C4-2B (cell line): Measurements from ENCODE around the gene ATP1B2.

Experiments
- H3K27ac ChIP-seq: fragments of 450-650 bp; 2 replicates; pipeline ENCODE4 v1.5.1; 2017
- ZFX ChIP-seq: fragments of 450-650 bp; IDR thresholded peaks from 2 replicates; pipeline ENCODE4 v1.6.1; 2017
- TF ChIP-seq, protein P1 (sequence below): fragments of 450-650 bp; conservative IDR thresholded peaks from 2 replicates; pipeline ENCODE4 v1.5.1; 2017; ENCODE audit warnings: mild to moderate bottlenecking

ATP1B2 gene

DNA sequence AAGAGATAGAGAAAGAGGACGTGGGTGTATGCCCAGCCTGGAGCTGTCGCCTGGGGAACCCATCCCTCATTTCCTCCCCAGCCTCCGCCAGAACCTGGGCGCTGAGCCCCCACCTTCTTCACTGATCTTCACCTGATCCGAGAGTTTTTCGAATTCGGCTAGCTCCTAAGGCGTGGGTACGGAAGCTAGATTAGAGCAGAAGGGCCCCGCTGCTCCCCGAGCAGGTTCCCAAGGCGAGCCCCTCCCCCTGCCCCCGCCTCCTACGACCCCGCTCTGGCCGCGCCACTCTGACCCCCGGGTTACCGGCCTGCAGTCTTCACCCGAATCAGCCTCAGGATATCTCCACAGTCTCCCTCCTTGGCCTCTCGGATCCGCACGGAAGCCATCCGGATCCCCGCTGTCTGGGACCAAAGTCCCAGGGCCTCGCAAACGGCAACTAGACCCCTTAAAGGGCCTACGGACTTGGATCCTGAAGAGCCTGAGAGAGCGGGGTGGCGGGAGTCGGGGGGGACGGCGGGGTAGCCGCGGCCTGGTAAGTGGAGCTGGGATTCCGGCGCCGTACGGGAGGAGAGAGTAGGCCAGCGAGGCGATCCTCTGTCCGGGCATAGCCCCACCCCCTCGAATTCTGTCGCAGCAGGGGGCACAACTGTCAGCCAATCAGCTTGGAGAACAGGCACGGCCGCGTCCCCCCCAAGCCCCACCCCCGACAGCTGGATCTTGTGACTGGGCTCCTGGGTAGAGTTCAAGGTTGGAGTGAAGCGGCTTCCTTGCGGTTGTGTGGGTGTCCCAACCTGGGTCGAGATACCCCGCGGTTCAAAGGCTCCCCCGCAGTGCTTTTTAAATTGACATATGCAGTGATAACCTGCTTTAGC is 23.2 kb upstream of the ATP1B2 start, which contains the start of gene SAT2:
SAT2 (minus strand) TSS at position 572 of the 872 bp plus-strand sequence; CDS start at position 386, 186 bp downstream.
- TF ChIP-seq ZFX: peak; percentile 89; the same call in 1 of the 2 replicates
- TF ChIP-seq, protein P1, sequence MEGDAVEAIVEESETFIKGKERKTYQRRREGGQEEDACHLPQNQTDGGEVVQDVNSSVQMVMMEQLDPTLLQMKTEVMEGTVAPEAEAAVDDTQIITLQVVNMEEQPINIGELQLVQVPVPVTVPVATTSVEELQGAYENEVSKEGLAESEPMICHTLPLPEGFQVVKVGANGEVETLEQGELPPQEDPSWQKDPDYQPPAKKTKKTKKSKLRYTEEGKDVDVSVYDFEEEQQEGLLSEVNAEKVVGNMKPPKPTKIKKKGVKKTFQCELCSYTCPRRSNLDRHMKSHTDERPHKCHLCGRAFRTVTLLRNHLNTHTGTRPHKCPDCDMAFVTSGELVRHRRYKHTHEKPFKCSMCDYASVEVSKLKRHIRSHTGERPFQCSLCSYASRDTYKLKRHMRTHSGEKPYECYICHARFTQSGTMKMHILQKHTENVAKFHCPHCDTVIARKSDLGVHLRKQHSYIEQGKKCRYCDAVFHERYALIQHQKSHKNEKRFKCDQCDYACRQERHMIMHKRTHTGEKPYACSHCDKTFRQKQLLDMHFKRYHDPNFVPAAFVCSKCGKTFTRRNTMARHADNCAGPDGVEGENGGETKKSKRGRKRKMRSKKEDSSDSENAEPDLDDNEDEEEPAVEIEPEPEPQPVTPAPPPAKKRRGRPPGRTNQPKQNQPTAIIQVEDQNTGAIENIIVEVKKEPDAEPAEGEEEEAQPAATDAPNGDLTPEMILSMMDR: no peak
- peak within 1 kb of the TSS; percentile 76 for H3K27ac ChIP-seq

DNA sequence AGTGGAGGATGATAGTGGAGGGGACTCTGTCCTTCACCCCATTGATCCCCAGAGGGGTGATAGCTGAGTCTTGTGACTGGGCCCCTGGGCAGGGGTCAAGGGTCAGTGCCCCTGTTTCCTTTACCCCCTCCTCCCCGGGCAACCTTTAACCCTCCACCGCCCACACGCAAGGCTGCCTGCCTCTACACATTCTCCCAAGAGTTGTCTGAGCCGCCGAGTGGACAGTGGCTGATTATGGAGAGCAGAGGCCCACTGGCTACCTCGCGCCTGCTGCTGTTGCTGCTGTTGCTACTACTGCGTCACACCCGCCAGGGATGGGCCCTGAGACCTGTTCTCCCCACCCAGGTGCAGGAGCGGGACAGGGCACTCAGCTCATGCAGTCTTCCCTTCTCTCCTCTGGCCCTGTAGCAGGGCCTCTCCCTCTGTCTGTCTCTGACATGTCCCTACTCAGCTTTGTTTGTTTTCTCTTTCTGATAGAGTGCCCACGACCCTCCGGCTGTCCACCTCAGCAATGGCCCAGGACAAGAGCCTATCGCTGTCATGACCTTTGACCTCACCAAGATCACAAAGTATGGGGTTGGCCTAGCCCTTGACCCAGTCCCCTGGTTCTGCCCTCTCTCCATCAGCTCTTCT is 20.7 kb upstream of the ATP1B2 start, which contains the start of gene SHBG:
SHBG (plus strand) TSS at position 197 of the 633 bp plus-strand sequence; CDS start at position 235, 38 bp downstream.
- H3K27ac ChIP-seq: no peak within 1 kb of the TSS
- no peak for TF ChIP-seq ZFX
- TF ChIP-seq, protein P1: no peak

DNA sequence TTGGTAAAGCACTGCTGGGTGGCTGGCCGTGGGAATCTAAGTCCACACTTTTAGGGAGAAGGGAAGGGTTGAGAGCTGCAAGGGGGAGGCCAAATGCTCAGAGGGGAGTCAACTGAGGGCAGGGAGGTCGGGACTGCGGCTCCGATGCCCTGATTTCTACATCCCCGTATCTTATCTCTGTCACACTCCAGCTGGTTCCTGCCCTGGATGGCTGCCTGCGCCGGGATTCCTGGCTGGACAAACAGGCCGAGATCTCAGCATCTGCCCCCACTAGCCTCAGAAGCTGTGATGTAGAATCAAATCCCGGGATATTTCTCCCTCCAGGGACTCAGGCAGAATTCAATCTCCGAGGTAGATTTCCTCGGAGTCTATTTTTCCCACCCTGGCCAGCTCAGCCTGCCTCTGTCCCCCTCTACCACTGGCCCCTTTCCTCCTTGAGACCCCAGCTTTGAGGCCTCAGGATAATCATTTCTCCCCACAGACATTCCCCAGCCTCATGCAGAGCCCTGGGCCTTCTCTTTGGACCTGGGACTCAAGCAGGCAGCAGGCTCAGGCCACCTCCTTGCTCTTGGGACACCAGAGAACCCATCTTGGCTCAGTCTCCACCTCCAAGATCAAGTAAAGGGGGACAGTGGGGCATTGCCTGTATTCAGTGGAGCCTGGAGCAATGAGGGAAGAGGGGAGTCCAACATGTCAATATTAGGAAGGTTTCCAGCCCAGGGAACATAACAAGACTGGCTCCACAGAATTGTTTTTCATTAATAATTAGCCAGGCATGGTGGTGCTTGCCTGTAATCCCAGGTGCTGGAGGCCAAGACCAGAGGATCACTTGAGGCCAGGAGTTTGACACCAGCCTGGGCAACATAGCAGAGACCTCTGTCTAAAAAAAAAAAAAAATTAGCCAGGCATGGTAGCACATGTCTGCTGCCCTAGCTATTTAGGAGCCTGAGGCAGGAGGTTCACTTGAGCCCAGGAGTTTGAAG is 19.0 kb upstream of the ATP1B2 start:
- no peak for TF ChIP-seq ZFX
- TF ChIP-seq, protein P1: no peak
- H3K27ac ChIP-seq: no peak overlapping the region

DNA sequence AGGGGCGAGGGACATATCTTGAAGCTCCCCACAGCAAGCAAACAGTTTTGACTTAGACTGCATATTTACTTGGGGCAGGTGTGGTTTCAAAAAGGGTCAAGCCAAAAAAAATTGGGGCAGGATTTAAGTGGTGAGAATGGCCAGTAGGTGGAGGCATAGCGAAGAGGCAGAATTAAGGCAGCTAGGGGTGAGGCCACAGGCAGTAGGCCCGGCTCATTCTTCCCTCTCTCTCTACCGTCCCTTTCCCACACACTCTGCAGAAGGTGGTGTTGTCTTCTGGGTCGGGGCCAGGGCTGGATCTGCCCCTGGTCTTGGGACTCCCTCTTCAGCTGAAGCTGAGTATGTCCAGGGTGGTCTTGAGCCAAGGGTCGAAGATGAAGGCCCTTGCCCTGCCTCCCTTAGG is 18.2 kb upstream of the ATP1B2 start:
- TF ChIP-seq, protein P1: peak; percentile 79
- TF ChIP-seq ZFX: no peak
- H3K27ac ChIP-seq: no peak overlapping the region

DNA sequence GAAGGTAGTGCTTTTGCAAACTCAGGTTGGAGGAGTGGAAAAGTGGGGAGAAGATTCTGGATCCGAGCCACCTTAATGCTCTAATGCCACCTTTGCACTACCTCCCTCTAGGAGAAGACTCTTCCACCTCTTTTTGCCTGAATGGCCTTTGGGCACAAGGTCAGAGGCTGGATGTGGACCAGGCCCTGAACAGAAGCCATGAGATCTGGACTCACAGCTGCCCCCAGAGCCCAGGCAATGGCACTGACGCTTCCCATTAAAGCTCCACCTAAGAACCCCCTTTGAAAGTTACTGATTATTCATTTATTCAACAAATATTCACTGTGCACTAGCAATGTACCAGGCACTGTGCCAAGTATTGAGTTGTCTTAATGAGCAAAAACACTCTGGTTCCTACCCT is 17.6 kb upstream of the ATP1B2 start:
- TF ChIP-seq, protein P1: no peak
- TF ChIP-seq ZFX: no peak
- H3K27ac ChIP-seq: no peak overlapping the region

DNA sequence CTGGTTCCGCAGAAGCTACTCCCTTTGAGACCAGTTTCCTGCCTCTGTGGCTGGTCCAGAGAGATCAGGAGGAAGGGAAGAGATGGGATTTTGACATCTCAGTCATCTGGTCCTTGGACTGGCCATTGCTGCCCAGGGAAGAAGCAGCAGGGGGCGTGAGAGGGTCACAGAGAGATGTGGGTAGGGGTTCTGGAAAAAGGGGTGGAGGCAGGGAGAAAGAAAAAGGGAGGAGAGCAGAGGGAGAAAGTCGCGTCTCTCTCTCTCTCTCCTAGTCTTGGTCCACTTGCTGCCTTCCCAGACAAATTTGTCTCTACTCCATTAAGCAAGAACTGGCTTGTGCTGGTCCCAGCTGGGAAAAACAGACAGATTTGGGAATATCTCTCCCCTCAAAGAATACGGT is 16.3 kb upstream of the ATP1B2 start:
- no peak for TF ChIP-seq ZFX
- TF ChIP-seq, protein P1: no peak; the same call in 1 of the 2 replicates
- H3K27ac ChIP-seq: no peak overlapping the region
